Cardiac muscle cell (in vitro differentiated cells and primary cell): Measurements from ENCODE around the gene RRBP1. TPM values are rescaled to one million over a fixed set of nuclear protein-coding genes. Genes with fewer than 3 reads are reported as not detected.

Experiments used
- DNase-seq, 2 donors: peaks; one replicate each; pipeline versions ENCODE4 v3.0.0 to v3.0.0-alpha.2; 2010 to 2017; ENCODE audit warnings: low read depth in 1 of 2, low spot score in 1 of 2
- H3K27ac ChIP-seq: fragments of 200-600 bp; sonication (generic); 2 replicates; pipeline ENCODE4 v1.5.1; 2016
- H3K27me3 ChIP-seq: fragments of 200-600 bp; sonication (generic); 2 replicates; pipeline ENCODE4 v1.6.0; 2016; ENCODE audit warnings: control low read depth
- H3K36me3 ChIP-seq: fragments of 200-600 bp; sonication (generic); 2 replicates; pipeline ENCODE4 v1.5.1; 2016; ENCODE audit warnings: control low read depth
- H3K4me1 ChIP-seq: fragments of 200-600 bp; sonication (generic); 2 replicates; pipeline ENCODE4 v1.8.1; 2017; ENCODE audit warnings: low read depth, mild to moderate bottlenecking, mixed run types
- H3K4me3 ChIP-seq: fragments of 200-600 bp; sonication (generic); 2 replicates; pipeline ENCODE4 v1.5.1; 2016; ENCODE audit warnings: mild to moderate bottlenecking
- H3K9me3 ChIP-seq: fragments of 200-600 bp; sonication (generic); 2 replicates; pipeline ENCODE4 v1.5.1; 2017; ENCODE audit warnings: low read depth, mild to moderate bottlenecking, control low read depth
- CTCF ChIP-seq: IDR thresholded peaks from 2 replicates; pipeline ENCODE4 v1.5.1; 2012; ENCODE audit warnings: low read depth, mild to moderate bottlenecking, low read length
- polyA plus RNA-seq: library from polyadenylated mRNA; unstranded; fragments of >200 nt; fragmentation: Nextera tagmentation; extraction: Ambion mirVana; gene quantifications from 2 replicates; pipeline ENCODE4 v1.2.1, GENCODE V29; 2016
- total RNA-seq: library from RNA; depleted of rRNA; stranded (reverse); fragments of >200 nt; gene quantifications from 2 replicates; pipeline ENCODE4 v1.2.3, GENCODE V29; 2016

Gene RRBP1
- total and polyA plus RNA-seq, 2 experiments from 2014 or later = 50.7 to 77.5 TPM

DNA sequence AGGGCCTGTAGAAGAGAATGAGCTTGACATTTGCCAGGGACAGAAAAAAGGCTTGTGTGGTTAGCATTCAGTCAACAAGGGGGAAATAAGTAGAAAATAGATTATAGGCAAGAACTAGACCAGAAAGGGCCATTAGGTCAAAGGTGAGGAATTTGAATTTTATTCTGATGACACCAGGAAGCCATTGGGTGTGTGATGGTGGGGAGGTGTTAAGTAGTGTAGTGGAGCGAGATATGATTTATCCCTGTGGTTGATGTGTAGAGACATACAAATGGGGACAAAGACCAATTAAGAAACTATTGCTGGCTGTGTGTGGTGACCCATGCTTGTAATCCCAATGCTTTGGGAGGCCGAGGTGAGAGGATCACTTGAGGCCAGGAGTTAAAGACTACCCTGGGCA, 101.1 kb downstream of the RRBP1 start:
- Histone ChIP-seq H3K27me3 (no peaks in the 10 kb centered on the region), H3K36me3 (no peaks in the 10 kb centered on the region), H3K9me3 (no peaks in the 10 kb centered on the region), H3K4me1 (peaks cover 15% of the 10 kb centered on the region), H3K4me3 (no peak overlapping the region), H3K27ac (peak overlapping the region; percentile 62)
- no peak for DNase-seq
- no peak for TF ChIP-seq CTCF

GRCh38 chr20:17579369-17580039, 102.5 kb downstream of the RRBP1 start:
- H3K27ac ChIP-seq = no peak overlapping the region
- no peaks in the 10 kb centered on the region for H3K9me3 ChIP-seq
- no peak for DNase-seq
- no peak overlapping the region for H3K4me3 ChIP-seq
- no peaks in the 10 kb centered on the region for H3K36me3 ChIP-seq
- no peak for TF ChIP-seq CTCF
- peaks cover 17% of the 10 kb centered on the region for H3K4me1 ChIP-seq
- no peaks in the 10 kb centered on the region for H3K27me3 ChIP-seq

GRCh38 chr20:17576215-17576614, 105.8 kb downstream of the RRBP1 start:
- H3K4me3 ChIP-seq = no peak overlapping the region
- no peak for DNase-seq
- no peaks in the 10 kb centered on the region for H3K36me3 ChIP-seq
- H3K9me3 ChIP-seq = no peaks in the 10 kb centered on the region
- no peak overlapping the region for H3K27ac ChIP-seq
- H3K27me3 ChIP-seq = no peaks in the 10 kb centered on the region
- TF ChIP-seq CTCF = no peak
- H3K4me1 ChIP-seq = peaks cover 35% of the 10 kb centered on the region

DNA sequence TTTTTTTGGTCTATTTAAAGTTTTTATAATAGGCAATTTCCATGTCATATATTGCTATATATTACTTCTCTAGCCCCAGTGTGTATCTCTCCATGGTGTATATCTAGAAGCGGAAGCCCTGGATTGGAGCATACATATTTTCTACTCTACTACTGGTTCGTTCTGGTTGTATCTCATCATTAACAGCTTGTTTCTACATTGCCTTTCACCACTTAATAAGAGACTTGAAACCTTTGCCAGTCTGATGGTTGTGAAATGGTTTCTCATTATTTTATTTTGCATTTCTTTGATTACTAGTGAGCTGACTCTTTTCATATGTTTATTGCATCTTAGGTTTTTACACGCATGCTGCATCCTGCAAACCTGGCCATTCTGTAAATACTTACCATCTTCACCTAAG, 108.6 kb downstream of the RRBP1 start:
- TF ChIP-seq CTCF = no peak
- no peaks in the 10 kb centered on the region for H3K36me3 ChIP-seq
- no peak overlapping the region for H3K4me3 ChIP-seq
- no peaks in the 10 kb centered on the region for H3K9me3 ChIP-seq
- DNase-seq = no peak
- H3K4me1 ChIP-seq = peaks cover 30% of the 10 kb centered on the region
- no peaks in the 10 kb centered on the region for H3K27me3 ChIP-seq
- no peak overlapping the region for H3K27ac ChIP-seq

- H3K27ac ChIP-seq = peak overlapping the region; percentile 99
Observed at GRCh38 chr20:17572034-17572638, 109.9 kb downstream of the RRBP1 start.

More at GRCh38 chr20:17572034-17572638, 109.9 kb downstream of the RRBP1 start:
- Histone ChIP-seq H3K27me3 (no peaks in the 10 kb centered on the region), H3K4me3 (peak overlapping the region; percentile 76), H3K36me3 (no peaks in the 10 kb centered on the region), H3K4me1 (peaks cover 36% of the 10 kb centered on the region), H3K9me3 (no peaks in the 10 kb centered on the region)
- no peak for TF ChIP-seq CTCF
- no peak for DNase-seq
